Stimulated activated CD4-positive, alpha-beta T cell treated with anti-CD3 and anti-CD28 coated beads, Interleukin-1b, Interleukin-23, amount 100 ng/mL, for 1 hour (primary cell): ENCODE results near the gene PERM1.

Source experiments
- DNase-seq, 2 donors: peaks; one replicate each; pipeline ENCODE4 v3.0.0-alpha.2; 2020; ENCODE audit warnings: low read depth in 2 of 2

The PERM1 gene

DNA sequence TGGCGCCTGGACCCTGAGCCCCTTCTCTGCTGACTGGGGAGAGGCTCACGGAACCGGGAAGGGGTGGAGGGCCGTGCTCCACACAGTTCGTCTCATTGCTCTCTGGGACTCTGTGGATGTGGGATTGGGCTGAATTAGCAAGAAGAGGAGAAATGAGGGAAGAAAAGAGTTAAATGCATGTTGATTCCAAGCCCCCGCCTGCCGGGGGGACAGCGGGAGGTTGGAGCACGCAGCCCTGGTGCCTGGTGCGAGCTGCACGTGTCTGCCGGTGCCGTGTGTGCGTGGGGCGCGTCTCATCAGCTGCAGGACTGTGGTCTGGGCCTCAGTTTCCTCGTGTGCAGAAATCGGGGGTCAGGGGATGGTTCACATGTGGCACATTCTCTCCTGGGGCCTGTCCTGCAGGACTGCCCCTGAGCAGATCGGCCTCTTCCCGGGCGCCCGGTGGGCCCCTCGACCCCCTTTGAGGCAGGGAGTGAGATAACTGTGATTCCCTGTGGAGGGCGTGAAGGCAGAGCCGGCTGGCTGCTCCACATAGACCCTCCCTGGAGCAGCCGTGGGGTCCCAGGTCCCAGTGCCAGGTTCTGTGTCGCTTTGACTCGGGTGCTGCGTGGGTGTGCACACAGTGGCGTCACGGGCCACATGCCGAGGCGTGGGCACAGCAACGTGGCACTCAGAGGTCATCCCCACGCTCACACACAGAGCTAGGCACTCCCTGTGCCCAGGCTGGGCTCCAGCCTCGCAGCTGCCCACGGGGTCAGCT is 46.7 kb downstream of the PERM1 start:
- DNase-seq = no peak

DNA sequence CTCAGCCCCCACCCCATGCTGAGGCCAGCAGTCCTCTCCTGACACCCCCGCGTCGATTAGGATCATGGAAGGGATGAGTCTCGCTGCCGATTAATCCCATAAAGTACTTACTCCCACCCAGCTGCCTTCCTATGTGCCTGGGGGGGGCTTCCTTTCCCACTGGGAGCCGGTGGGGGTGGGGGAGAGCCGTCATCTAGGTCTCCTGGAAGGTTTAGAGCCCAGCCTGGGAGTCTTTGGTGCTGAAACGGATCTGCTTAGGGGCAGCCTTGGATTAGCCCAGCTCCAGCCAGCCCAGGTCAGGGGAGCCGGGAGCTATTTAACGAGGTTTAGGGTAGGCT is 48.3 kb downstream of the PERM1 start:
- no peak for DNase-seq

DNA sequence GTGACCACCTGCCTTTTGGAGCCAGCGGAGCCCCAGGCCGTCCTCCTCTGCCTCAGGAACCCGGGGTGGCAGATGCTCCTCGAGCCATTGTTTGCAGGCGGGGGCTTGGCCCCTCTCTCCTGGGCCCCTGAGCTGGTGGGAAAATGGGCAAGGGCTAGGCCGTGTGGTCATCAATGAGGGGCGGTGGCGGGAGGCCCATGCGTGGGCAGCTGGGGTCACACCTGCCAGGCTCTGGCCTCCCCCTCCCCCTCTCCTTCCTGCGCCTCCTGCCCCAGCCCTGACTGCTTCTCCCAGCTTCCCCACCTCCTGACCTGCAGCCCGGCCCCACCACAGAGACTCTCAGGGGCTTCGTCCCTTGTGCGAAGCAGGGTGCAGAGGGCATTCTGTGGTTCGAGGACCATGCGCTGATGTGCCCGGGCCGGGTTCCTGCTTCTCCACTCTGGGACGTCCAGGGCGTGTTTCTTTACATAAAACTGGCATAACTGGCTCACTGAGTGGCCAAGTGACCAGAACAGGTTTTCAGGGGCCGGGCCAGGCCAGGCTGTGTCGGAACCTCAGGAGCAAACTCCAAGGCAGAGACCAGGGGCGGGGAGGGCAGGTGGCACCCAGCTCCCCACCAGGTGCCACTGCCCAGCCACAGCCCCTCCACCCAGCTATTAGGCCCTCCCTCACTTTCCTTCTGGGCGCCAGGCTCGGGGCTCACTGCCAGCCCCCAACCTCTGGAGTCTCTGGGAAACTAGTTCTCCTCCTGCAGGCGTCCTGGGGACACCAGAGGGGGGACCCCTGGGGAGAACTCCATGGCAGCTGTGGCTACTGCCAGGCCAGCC is 48.9 kb downstream of the PERM1 start:
- DNase-seq = no peak

DNA sequence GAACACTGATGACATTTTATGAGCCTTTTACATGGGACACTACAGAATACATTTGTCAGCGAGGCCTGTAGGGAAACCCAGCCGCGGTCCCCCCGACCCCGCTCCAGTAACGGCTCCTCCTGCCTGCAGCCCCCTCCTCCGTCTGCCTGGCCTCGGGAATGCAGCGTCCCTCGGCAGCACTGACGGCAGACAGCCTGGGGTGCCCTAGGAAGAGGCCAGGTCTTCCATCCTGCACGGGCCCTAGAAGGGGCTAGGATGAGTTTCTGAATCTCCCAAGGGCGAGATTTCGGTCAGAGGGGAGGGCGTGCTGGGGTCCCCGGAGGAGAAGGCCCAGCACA is 49.8 kb downstream of the PERM1 start:
- no peak for DNase-seq

DNA sequence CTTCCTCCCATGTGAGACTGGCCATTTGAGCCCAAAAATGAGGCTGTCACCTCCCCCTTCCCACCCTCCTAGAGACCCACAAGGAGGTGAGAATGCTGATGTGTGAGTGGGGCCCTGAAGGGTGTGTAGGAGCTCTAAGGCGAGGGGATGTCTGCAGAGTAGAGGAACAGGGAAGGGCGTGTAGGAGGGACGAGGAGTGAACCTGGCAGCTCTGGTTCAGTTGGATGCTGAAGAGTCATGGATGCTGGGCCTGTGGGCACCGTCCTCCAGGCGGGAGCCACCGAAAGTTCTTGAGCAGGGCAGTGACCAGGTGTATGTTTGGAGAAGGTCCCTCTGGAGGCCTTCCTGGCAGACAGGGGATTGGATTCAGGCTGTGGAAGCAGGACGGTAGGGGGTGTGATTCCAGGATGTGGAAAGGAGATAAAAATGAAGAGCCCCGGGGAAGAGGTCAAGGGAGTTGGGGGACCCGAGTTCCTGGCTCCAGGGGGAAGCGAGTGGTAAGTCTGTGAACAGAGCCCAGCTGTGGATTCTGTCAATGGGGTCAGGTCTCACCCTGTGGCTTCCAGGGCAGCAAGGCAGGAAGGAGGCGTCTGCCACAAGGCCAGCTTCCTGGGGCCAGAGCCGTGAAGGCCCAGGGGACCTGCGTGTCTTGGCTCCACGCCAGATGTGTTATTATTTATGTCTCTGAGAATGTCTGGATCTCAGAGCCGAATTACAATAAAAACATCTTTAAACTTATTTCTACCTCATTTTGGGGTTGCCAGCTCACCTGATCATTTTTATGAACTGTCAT is 50.3 kb downstream of the PERM1 start:
- no peak for DNase-seq

DNA sequence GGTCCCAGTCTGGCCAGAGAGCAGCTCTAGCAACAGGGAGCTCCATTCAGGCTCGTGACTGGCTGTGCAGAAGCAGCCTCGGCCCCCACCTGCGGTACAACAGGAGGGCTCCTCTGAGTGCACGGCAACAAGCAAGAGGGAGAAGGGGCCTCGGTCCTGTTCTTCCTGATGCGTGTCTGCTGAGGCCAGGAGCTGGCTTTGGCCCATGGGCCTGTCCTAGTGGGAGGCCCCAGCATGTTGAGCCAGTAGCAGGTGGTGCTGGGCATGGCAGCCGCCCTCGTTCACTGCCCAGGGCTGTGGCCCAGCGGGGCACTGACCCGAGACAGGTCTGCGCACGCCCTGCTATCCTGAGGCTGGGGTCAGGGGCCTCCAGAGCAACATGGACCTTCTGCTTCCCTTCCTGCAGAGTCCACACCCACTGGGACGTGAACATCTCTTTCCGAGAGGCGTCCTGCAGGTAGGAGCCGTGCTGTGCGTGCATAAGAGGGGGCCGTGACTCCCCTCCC is 51.2 kb downstream of the PERM1 start:
- no peak for DNase-seq

DNA sequence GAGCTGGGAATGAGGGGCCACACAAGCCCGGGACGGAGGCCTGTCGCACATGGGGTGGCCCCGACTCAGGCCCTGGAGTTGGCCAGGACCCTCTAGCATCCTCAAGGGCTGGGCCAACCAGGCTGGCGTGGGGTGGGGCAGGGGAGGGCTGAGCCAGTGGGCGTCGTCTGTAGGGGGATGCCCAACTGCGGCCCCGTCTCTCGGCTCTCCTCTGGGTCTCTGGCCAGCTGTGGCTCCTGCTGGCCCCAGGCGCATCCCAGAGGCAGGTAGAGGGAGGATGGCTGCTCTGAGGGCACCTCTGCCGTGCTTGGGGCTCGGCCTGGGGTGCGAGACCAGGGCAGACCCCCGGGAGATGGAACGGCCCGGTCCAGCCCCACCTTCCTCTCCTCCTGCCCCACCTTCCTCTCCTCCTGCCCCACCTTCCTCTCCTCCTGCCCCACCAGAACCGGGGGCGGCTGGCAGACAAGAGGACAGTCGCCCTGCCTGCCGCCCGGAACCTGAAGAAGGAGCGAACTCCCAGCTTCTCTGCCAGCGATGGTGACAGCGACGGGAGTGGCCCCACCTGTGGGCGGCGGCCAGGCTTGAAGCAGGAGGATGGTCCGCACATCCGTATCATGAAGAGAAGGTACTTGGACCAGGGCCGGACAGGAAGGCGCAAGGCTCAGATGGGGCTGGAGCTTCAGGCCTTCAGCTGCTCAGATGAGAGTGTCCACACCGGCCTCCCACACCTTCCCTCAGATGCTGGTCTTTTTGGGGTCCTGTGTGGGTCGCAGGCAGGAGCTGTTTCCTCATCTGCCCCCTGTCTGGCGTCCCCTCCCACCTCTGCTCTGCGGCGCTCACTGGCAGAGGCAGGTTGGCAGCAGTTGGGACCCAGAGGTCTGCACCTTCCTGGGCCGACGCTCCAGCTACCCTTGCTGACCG is 51.9 kb downstream of the PERM1 start:
- DNase-seq = no peak

DNA sequence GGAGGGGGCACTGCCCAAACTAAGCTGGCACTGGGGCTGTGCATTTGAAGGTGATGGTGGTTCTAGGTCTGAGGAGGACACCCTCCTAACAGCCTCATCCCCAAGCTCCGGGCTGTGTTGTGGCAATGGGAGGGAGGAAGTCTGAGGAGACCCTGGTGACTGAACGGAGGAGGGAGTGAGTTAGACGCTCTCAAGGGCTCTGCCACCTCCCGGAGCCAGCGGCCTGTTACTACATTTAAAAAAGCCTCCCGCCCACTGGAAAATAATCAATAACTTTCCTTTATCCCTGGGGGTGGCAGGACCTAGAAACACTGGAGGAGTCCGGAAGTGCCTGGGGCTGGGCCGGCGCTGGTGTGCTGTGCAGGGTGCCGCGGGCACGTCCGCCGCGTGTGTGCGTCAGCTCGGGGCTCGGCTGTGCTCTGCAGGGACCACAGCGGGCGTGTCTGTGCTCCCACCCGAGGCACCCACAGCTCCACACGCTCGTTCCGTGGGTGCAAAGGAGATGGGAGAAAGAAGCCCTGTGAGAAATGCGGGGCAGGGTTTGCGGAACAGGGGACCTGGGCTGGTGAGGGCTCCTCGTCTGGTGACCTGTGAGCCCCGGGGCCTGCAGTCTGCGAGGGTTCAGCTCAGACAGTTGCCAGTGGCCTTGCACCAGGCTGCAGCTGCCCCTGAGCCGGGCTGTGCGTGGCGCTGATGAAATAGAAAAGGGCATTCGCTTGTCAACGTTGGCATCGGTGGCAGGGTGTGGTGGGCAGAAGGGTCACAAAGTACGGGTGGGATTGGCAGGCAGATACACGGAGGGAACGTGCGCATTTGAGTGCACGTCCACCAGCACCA is 52.9 kb downstream of the PERM1 start:
- DNase-seq = no peak

DNA sequence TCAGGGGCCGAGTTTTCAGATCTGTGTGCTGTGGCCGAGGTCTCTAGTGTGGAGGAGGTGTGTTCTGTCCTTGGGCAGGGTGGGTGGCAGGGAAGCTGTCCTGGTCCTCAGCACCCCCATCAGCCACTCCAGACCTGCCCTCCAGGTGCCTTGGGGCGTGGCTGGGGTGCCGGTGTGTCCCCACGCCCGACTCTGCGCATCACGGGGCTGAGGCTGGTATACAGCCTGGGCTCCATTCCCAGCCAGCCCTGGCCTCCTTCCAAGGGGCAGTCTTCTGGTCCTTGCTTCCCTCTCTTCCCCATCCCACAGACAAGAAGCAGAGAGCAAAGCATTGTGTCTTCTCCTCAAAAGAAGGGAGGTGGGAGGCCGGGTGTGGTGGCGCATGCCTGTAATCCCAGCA is 54.1 kb downstream of the PERM1 start:
- DNase-seq = no peak

DNA sequence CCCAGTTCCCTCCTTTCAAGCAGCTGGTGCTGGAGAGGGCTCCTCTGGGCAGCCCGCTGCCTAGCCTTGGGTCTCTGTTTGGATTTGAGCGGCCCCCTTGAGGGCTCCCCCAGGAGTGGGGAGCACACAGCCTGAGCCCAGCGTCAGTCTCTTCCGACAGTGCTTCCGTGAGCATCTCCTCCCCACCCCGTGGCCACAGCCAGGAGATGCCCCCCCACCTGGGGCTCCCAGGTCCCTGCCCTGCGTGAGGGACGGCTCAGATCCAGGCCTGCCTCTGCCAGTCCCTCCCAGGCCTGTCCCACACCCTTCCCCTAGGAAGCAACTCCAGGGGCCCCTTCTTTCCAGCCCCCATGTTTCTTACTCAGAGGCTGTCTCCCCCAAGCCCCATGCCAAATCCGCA is 54.7 kb downstream of the PERM1 start:
- DNase-seq = no peak

DNA sequence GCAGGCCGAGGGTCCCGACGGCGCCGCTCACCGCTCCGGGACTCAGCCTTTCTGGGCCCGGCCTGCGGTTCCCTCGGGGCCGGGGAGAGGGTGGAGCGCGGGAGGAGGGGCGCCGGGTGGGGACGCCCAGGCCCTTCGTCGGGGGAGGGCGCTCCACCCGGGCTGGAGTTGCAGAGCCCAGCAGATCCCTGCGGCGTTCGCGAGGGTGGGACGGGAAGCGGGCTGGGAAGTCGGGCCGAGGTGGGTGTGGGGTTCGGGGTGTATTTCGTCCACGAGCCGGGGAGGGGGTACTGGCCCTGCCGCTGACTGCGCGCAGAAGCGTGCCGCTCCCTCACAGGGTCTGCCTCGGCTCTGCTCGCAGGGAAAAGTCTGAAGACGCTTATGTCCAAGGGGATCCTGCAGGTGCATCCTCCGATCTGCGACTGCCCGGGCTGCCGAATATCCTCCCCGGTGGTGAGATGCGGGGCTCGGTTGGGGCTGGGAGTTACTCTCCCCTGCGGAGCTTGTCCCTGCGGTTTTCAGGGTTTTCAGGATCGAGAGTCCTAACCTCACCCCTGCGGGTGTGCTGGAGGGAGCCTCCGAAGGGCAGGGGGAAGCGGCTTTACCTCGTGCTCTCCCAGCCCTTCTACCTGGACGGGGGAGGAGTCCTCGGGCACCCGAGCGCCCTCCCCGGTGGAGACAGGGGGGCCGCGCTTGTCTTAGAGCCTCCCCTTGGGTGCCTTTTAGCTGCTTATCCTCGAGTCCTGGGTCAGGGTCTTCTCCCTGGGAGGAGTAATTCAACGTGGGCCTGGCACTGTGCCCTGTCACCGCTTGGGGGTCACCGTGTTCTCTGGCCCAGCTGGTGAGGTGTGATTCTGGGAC is 56.1 kb downstream of the PERM1 start:
- DNase-seq = no peak
